Stimulated activated CD4-positive, alpha-beta T cell treated with anti-CD3 and anti-CD28 coated beads, Interleukin-1b, Interleukin-23, amount 100 ng/mL, for 4 hours (primary cell): ENCODE data around the gene SLITRK5.

Experiments used
- DNase-seq, 2 donors: peaks; one replicate each; pipeline ENCODE4 v3.0.0-alpha.2; 2020; ENCODE audit warnings: low read depth in 2 of 2

Gene SLITRK5

DNA sequence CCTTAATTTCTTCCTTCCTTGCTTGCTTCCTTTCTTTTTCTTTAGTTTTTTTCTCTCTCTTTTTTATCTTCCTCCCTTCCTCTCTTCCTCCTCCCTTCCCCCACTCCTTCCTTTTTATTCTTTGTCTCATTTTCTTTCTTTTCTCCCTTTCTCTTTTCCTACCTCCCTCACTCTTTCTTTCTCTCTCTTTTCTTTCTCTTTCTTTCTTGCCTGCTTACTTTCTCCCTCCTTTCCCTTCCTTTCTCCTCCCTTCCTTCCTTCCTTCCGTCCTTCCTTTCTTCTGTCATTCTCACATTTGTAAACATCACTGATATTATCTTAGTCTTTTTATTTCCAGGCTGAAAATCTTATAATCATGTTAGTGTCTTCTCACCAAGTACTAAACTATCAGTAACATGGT lies 38.8 kb downstream of the SLITRK5 start:
- DNase-seq = no peak

DNA sequence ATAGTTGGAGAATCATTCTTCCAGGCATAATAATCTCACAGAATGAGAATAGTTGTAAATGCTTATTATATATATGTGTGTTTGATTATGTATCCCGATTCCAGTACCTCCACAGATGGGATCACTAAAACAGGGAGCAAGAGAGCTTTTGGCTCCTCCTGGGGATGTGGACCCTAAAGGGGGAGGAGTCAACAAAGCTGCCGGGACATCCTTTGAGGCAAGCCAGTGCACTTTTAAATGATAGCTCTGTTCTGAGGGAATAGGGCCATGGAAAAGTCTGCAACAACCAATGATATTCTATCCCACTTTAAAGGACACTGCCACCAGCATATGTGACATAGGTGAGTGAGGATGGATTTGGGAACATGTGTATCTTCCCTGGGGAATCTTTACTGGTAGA lies 40.8 kb downstream of the SLITRK5 start:
- no peak for DNase-seq
